Peyer's patch (tissue), 4 donors: ENCODE results near the gene ARIH2. TPM values are rescaled to one million over a fixed set of nuclear protein-coding genes. Genes with fewer than 3 reads are reported as not detected.

Experiments
- DNase-seq, 3 donors: peaks; one replicate each; pipeline ENCODE4 v3.0.0-alpha.2; 2017 to 2019
- H3K27ac ChIP-seq, 4 donors: fragments of 200-600 bp; sonication (generic); one replicate each; pipeline ENCODE4 v1.5.1; 2016 to 2019
- H3K27me3 ChIP-seq, 2 donors: fragments of 200-600 bp; sonication (generic); one replicate each; pipeline ENCODE4 v1.5.1; 2019
- H3K36me3 ChIP-seq, 3 donors: fragments of 200-600 bp; sonication (generic); one replicate each; pipeline ENCODE4 v1.5.1; 2016 to 2019
- H3K4me1 ChIP-seq, 4 donors: fragments of 200-600 bp; sonication (generic); one replicate each; pipeline ENCODE4 v1.5.1; 2016 to 2019
- H3K4me3 ChIP-seq, 4 donors: fragments of 200-600 bp; sonication (generic); 1 replicate in 3 of 4; 2 replicates in 1 of 4; pipeline ENCODE4 v1.5.1; 2016 to 2019; ENCODE audit warnings: mild to moderate bottlenecking in 1 of 4
- H3K9me3 ChIP-seq, 4 donors: fragments of 200-600 bp; sonication (generic); one replicate each; pipeline ENCODE4 v1.5.1; 2016 to 2019; ENCODE audit warnings: mild to moderate bottlenecking in 1 of 4
- POLR2A ChIP-seq, 2 donors: fragments of 450-650 bp; IDR thresholded peaks; one replicate each; pipeline ENCODE4 v1.5.1; 2017; ENCODE audit warnings: antibody characterized with exemption in 2 of 2, mild to moderate bottlenecking in 2 of 2, moderate library complexity in 2 of 2
- total RNA-seq, 4 donors: library from RNA; depleted of rRNA; stranded (reverse); fragments of >200 nt; gene quantifications; one replicate each; pipeline ENCODE4 v1.1.0, GENCODE V29; 2016
- TF ChIP-seq, protein P1 (sequence below), 6 experiments: fragments of 450-650 bp in 4 of 6; fragments of 200-600 bp in 2 of 6; sonication (generic) in 1 of 6; IDR thresholded peaks; one replicate each; pipeline ENCODE4 v1.5.1; 2017 to 2019; ENCODE audit warnings: antibody characterized with exemption in 6 of 6, mild to moderate bottlenecking in 3 of 6, moderate library complexity in 1 of 6

ARIH2 gene
- total RNA-seq, 4 donors from 2014 or later: 59.7 to 184 (median 111) TPM

- no peaks in the 10 kb centered on the region for H3K27me3 ChIP-seq
- H3K27ac ChIP-seq: no peak overlapping the region
- peaks cover 0 to 63% (median 0%) of the 10 kb centered on the region in 3 donors for H3K36me3 ChIP-seq
- no peaks in the 10 kb centered on the region for H3K9me3 ChIP-seq
- no peak overlapping the region for H3K4me3 ChIP-seq
- TF ChIP-seq, protein P1, sequence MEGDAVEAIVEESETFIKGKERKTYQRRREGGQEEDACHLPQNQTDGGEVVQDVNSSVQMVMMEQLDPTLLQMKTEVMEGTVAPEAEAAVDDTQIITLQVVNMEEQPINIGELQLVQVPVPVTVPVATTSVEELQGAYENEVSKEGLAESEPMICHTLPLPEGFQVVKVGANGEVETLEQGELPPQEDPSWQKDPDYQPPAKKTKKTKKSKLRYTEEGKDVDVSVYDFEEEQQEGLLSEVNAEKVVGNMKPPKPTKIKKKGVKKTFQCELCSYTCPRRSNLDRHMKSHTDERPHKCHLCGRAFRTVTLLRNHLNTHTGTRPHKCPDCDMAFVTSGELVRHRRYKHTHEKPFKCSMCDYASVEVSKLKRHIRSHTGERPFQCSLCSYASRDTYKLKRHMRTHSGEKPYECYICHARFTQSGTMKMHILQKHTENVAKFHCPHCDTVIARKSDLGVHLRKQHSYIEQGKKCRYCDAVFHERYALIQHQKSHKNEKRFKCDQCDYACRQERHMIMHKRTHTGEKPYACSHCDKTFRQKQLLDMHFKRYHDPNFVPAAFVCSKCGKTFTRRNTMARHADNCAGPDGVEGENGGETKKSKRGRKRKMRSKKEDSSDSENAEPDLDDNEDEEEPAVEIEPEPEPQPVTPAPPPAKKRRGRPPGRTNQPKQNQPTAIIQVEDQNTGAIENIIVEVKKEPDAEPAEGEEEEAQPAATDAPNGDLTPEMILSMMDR (IDR thresholded peaks at IDR 0.05): no peak
- no peak for TF ChIP-seq POLR2A (IDR thresholded peaks at IDR 0.05)
- H3K4me1 ChIP-seq: no peaks in the 10 kb centered on the region
- no peak for DNase-seq
Observed at GRCh38 chr3:48962340-48962739, 43.7 kb downstream of the ARIH2 start.

DNA sequence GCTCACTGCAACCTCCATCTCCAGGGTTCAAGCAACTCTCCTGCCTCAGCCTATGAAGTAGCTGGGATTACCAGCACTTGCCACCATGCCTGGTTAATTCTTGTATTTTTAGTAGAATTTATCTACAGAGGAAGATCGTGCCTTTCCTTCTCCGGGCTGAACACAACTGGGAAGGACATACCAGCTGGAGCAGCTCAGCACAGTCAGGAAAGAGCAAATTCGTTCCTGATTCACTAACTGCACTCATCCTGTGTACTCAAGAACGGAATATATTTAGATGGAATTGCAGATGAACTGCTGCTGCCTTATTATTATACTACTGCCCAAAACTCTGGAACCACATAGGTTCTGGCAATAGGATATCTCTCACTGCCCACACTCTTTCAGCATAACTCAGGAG, 44.3 kb downstream of the ARIH2 start:
- peaks cover 0 to 64% (median 0%) of the 10 kb centered on the region in 3 donors for H3K36me3 ChIP-seq
- no peak for DNase-seq
- TF ChIP-seq, protein P1 (IDR thresholded peaks at IDR 0.05): no peak
- no peak for TF ChIP-seq POLR2A (IDR thresholded peaks at IDR 0.05)

GRCh38 chr3:48963591-48963990, 44.9 kb downstream of the ARIH2 start:
- no peak for DNase-seq
- Histone ChIP-seq H3K27me3 (no peaks in the 10 kb centered on the region), H3K4me3 (no peak overlapping the region), H3K9me3 (no peaks in the 10 kb centered on the region), H3K4me1 (no peaks in the 10 kb centered on the region), H3K36me3 (peaks cover 0 to 62% (median 0%) of the 10 kb centered on the region in 3 donors), H3K27ac (no peak overlapping the region)
- TF ChIP-seq, protein P1 (IDR thresholded peaks at IDR 0.05): no peak
- TF ChIP-seq POLR2A (IDR thresholded peaks at IDR 0.05): no peak

More for the DNA sequence above, 44.3 kb downstream of the ARIH2 start:
- Histone ChIP-seq H3K4me1 (no peaks in the 10 kb centered on the region), H3K27me3 (no peaks in the 10 kb centered on the region), H3K27ac (no peak overlapping the region), H3K4me3 (no peak overlapping the region), H3K9me3 (no peaks in the 10 kb centered on the region)

GRCh38 chr3:48966367-48966766, 47.7 kb downstream of the ARIH2 start:
- Histone ChIP-seq H3K4me3 (no peak overlapping the region), H3K36me3 (peaks cover 0 to 88% (median 0%) of the 10 kb centered on the region in 3 donors), H3K27ac (no peak overlapping the region), H3K4me1 (no peaks in the 10 kb centered on the region), H3K9me3 (no peaks in the 10 kb centered on the region), H3K27me3 (no peaks in the 10 kb centered on the region)
- no peak for TF ChIP-seq POLR2A (IDR thresholded peaks at IDR 0.05)
- TF ChIP-seq, protein P1 (IDR thresholded peaks at IDR 0.05): no peak
- no peak for DNase-seq

DNA sequence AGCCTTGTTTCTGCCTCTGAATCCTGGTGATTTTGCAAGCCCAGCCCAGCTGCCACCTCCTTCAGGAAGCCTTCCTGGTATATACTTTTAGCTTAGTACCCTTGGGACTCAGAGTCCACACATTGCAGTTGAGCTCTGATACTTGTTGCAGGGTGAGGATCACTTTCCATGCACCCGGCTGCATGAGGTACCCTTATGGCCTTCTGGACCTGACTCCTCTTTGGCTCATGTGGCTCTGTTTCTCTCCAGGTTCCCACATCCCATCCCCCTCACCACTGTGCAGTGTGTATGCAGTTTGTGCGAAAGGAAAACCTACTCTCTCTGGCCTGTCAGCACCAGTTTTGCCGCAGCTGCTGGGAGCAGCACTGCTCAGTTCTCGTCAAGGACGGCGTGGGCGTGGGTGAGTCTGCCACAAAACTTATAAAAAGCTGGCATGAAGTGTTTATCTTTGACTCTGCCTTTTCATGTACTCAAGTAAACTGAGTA, 48.3 kb downstream of the ARIH2 start:
- peak in 1 of 3 donors; percentile 36 for DNase-seq
- H3K4me3 ChIP-seq: no peak overlapping the region
- H3K36me3 ChIP-seq: peaks cover 0 to 90% (median 0%) of the 10 kb centered on the region in 3 donors
- H3K9me3 ChIP-seq: no peaks in the 10 kb centered on the region
- H3K4me1 ChIP-seq: no peaks in the 10 kb centered on the region
- no peak overlapping the region for H3K27ac ChIP-seq
- no peaks in the 10 kb centered on the region for H3K27me3 ChIP-seq
- TF ChIP-seq, protein P1 (IDR thresholded peaks at IDR 0.05): no peak
- TF ChIP-seq POLR2A (IDR thresholded peaks at IDR 0.05): no peak

DNA sequence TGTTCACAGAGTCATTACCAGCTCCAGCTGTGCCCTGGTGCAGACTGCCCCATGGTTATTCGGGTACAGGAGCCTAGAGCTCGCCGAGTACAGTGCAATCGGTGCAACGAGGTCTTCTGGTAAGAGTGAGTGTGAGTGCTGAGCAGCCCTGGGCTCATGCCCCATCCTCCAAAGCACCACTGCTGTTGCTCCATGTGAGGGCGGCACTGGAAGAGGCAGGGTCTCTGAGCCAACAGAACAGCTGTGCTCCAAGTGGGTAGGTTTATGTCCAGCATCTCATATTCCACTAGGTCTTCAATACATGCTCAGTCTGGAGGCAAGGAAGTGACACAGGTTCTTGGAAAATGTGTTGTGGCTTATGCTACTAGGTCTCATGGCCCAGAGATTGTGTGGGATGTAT, 51.9 kb downstream of the ARIH2 start:
- Histone ChIP-seq H3K36me3 (peaks cover 0 to 98% (median 0%) of the 10 kb centered on the region in 3 donors), H3K9me3 (no peaks in the 10 kb centered on the region), H3K27me3 (no peaks in the 10 kb centered on the region), H3K4me1 (no peaks in the 10 kb centered on the region), H3K4me3 (no peak overlapping the region), H3K27ac (no peak overlapping the region)
- TF ChIP-seq, protein P1 (IDR thresholded peaks at IDR 0.05): no peak
- TF ChIP-seq POLR2A (IDR thresholded peaks at IDR 0.05): no peak
- DNase-seq: peak in 1 of 3 donors; percentile 26
